MM.1S (cell line): ENCODE results near the gene IGF1R.

Source experiments
- DNase-seq: peaks from one replicate; pipeline ENCODE4 v3.0.0-alpha.2; 2015
- H2AFZ ChIP-seq: fragments of 300-600 bp; sonication (generic); 2 replicates; pipeline ENCODE4 v1.6.0; 2016; ENCODE audit warnings: antibody characterized with exemption, low read length
- H3F3A ChIP-seq: fragments of 300-600 bp; sonication (generic); 2 replicates; pipeline ENCODE4 v1.6.1; 2016; ENCODE audit warnings: mild to moderate bottlenecking, antibody characterized with exemption, low read length, moderate library complexity, mixed read lengths; ENCODE audit not compliant: insufficient read depth
- H3K27ac ChIP-seq: fragments of 300-600 bp; sonication (generic); 2 replicates; pipeline ENCODE4 v1.5.1; 2016; ENCODE audit warnings: mild to moderate bottlenecking, low read length
- H3K27me3 ChIP-seq: fragments of 300-600 bp; sonication (generic); replicated peaks from 2 replicates; pipeline ENCODE4 v1.6.0; 2016; ENCODE audit warnings: low read length; ENCODE audit not compliant: insufficient read depth
- H3K36me3 ChIP-seq: fragments of 300-600 bp; sonication (generic); replicated peaks from 2 replicates; pipeline ENCODE4 v1.6.1; 2016; ENCODE audit warnings: mild to moderate bottlenecking, low read length, mixed read lengths; ENCODE audit not compliant: insufficient read depth
- H3K4me1 ChIP-seq: fragments of 300-600 bp; sonication (generic); 2 replicates; pipeline ENCODE4 v1.6.1; 2016; ENCODE audit warnings: low read length, mixed read lengths
- H3K4me2 ChIP-seq: fragments of 300-600 bp; sonication (generic); 2 replicates; pipeline ENCODE4 v1.6.0; 2016; ENCODE audit warnings: low read depth, low read length
- H3K4me3 ChIP-seq: fragments of 300-600 bp; sonication (generic); 2 replicates; pipeline ENCODE4 v1.5.1; 2016; ENCODE audit warnings: low read length, mixed read lengths
- H3K79me2 ChIP-seq: fragments of 300-600 bp; sonication (generic); 2 replicates; pipeline ENCODE4 v1.6.1; 2016; ENCODE audit warnings: mixed run types, low read length, mixed read lengths
- H3K9ac ChIP-seq: fragments of 300-600 bp; sonication (generic); 2 replicates; pipeline ENCODE4 v1.6.1; 2016; ENCODE audit warnings: low read length, mixed read lengths
- H3K9me2 ChIP-seq: fragments of 300-600 bp; sonication (generic); replicated peaks from 2 replicates; pipeline ENCODE4 v1.6.1; 2016; ENCODE audit warnings: mild to moderate bottlenecking, low read length, mixed read lengths; ENCODE audit not compliant: insufficient read depth
- H3K9me3 ChIP-seq: fragments of 300-600 bp; sonication (generic); replicated peaks from 2 replicates; pipeline ENCODE4 v1.6.1; 2016; ENCODE audit warnings: mild to moderate bottlenecking, low read length, mixed read lengths; ENCODE audit not compliant: insufficient read depth
- H4K20me1 ChIP-seq: fragments of 300-600 bp; sonication (generic); 2 replicates; pipeline ENCODE4 v1.6.1; 2016; ENCODE audit warnings: mild to moderate bottlenecking, low read length, moderate library complexity, mixed read lengths; ENCODE audit not compliant: insufficient read depth
- EZH2 ChIP-seq: fragments of 300-600 bp; sonication (generic); optimal IDR thresholded peaks from 2 replicates; pipeline ENCODE3; 2017; ENCODE audit warnings: low read depth, mild to moderate bottlenecking, antibody characterized with exemption, low read length, mixed read lengths
- EZH2phosphoT487 ChIP-seq: fragments of 300-600 bp; sonication (generic); IDR thresholded peaks from 2 replicates; pipeline ENCODE4 v1.6.1; 2018; ENCODE audit warnings: antibody characterized with exemption, low read length
- TF ChIP-seq, protein P1 (sequence below): fragments of 300-600 bp; sonication (generic); IDR thresholded peaks from 2 replicates; pipeline ENCODE4 v1.5.1; 2016; ENCODE audit warnings: antibody characterized with exemption, low read length, mixed read lengths

Gene IGF1R

DNA sequence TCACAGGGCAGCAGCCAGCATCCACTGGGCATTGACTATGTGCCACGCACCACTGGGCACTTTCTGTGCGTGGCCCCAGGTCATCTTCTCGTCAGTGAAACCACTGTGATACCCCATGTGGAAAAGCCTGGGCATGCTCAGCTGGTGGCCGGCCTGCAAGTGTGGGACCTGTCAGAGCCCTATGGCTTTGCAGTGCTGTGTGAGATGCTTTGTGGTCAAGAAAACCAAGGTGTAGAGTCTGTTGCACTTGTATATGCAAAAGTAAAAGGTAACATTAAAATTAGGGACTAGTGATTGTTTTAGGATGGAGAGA is 289.7 kb downstream of the IGF1R start:
- Histone ChIP-seq H3K9me2 (no peaks in the 10 kb centered on the region), H3K27ac (no peak overlapping the region), H3K9ac (no peak overlapping the region), H3K27me3 (no peaks in the 10 kb centered on the region), H3K4me3 (no peak overlapping the region), H2AFZ (no peak overlapping the region), H3K9me3 (no peaks in the 10 kb centered on the region), H3K4me2 (no peak overlapping the region), H3F3A (no peaks in the 10 kb centered on the region), H4K20me1 (no peaks in the 10 kb centered on the region), H3K36me3 (no peaks in the 10 kb centered on the region; the same call in none of the 2 replicates), H3K79me2 (no peaks in the 10 kb centered on the region), H3K4me1 (no peaks in the 10 kb centered on the region)
- no peak for TF ChIP-seq EZH2
- no peak for TF ChIP-seq EZH2phosphoT487
- TF ChIP-seq, protein P1, sequence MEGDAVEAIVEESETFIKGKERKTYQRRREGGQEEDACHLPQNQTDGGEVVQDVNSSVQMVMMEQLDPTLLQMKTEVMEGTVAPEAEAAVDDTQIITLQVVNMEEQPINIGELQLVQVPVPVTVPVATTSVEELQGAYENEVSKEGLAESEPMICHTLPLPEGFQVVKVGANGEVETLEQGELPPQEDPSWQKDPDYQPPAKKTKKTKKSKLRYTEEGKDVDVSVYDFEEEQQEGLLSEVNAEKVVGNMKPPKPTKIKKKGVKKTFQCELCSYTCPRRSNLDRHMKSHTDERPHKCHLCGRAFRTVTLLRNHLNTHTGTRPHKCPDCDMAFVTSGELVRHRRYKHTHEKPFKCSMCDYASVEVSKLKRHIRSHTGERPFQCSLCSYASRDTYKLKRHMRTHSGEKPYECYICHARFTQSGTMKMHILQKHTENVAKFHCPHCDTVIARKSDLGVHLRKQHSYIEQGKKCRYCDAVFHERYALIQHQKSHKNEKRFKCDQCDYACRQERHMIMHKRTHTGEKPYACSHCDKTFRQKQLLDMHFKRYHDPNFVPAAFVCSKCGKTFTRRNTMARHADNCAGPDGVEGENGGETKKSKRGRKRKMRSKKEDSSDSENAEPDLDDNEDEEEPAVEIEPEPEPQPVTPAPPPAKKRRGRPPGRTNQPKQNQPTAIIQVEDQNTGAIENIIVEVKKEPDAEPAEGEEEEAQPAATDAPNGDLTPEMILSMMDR: no peak
- DNase-seq: no peak

DNA sequence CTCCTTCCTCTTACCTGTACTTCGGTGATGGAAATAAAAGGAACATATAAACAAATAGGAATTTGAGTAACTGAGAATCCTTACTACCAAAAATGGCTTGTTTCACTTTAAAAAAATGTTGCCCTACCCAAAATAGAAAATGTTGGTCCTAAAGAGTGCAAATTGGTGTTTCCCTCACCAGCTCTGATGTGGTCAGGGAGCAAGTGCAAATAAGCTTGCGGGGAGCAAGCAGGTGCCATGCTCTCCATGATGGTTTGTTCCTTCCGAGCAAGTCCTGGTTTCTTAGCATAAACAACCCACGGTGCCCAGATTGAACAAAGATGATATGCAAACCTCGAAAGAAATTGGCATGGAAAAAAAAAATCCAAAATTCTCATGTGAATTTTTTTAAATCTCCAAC is 290.5 kb downstream of the IGF1R start:
- TF ChIP-seq EZH2 (no peak), EZH2phosphoT487 (no peak)
- TF ChIP-seq, protein P1: no peak
- Histone ChIP-seq H3K27ac (no peak overlapping the region), H3K27me3 (no peaks in the 10 kb centered on the region), H3K4me1 (no peaks in the 10 kb centered on the region), H3K9me2 (no peaks in the 10 kb centered on the region), H3K4me2 (no peak overlapping the region), H3K79me2 (no peaks in the 10 kb centered on the region), H3K9ac (no peak overlapping the region), H3K9me3 (no peaks in the 10 kb centered on the region), H2AFZ (no peak overlapping the region), H3F3A (no peaks in the 10 kb centered on the region), H4K20me1 (no peaks in the 10 kb centered on the region), H3K36me3 (no peaks in the 10 kb centered on the region; the same call in none of the 2 replicates), H3K4me3 (no peak overlapping the region)
- no peak for DNase-seq

DNA sequence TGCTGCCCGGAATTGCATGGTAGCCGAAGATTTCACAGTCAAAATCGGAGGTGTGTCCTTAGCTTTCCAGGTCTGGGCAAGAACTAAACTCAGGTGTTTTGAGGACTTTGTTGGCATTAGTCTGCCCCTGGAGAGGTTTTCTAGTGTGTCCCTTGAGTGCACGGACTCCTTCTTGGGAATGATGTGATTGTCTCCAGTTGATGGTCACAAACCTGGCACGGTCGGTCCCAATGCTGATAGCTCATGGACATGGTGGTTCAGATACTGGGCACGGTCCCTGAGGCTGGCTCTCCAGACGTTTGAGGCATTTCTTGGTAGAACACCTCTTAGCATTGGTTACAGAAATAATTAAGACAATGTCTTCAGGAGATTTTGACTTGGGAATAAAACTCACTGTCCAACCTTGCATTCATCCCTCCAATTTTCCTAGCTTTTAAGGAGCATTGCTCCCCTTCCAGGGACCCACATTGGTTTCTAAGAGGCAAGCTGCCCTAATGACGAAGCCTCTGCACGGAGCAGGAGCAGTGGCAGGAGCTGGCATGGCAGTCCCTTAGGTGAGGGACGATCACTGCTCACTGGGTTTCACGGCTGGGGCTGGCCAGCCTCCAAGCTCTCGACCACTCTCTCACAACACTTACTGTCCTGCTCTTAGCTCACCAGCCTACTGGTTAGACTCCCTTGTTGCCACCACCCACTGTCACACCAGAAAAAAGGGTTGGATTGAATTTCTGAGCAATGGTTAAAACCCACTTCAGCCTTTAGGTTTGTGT is 291.2 kb downstream of the IGF1R start:
- Histone ChIP-seq H4K20me1 (no peaks in the 10 kb centered on the region), H3K27ac (no peak overlapping the region), H3K4me3 (no peak overlapping the region), H2AFZ (no peak overlapping the region), H3K36me3 (no peaks in the 10 kb centered on the region; the same call in none of the 2 replicates), H3F3A (no peaks in the 10 kb centered on the region), H3K9me3 (no peaks in the 10 kb centered on the region), H3K4me1 (no peaks in the 10 kb centered on the region), H3K4me2 (no peak overlapping the region), H3K9me2 (no peaks in the 10 kb centered on the region), H3K27me3 (no peaks in the 10 kb centered on the region), H3K79me2 (no peaks in the 10 kb centered on the region), H3K9ac (no peak overlapping the region)
- DNase-seq: no peak
- TF ChIP-seq EZH2: no peak
- TF ChIP-seq, protein P1: no peak
- TF ChIP-seq EZH2phosphoT487: no peak
